Endometrial microvascular endothelial cells (primary cell): ENCODE data around the gene HS3ST5. TPM values are rescaled to one million over a fixed set of nuclear protein-coding genes. Genes with fewer than 3 reads are reported as not detected.
"Not testable (repeated sequence)": the region's sequence is repeated elsewhere in the genome, so short reads cannot be mapped to it uniquely, and the experiment has no call there.

Source experiments
- in situ Hi-C: cut with HindIII; loops from 2 replicates; pipeline ENCODE4 v1.10.0; 2017; ENCODE audit warnings: low sequenced_read_pairs, low pct_unique_long_range_greater_than_20kb; ENCODE audit errors: inconsistent ontology term
- total RNA-seq: library from RNA; depleted of rRNA; stranded (reverse); fragments of >200 nt; gene quantifications from one replicate; pipeline ENCODE4 v1.2.3, GENCODE V29; 2015; ENCODE audit errors: inconsistent ontology term

The HS3ST5 gene
- total RNA-seq, 1 donor from 2014 or later = not detected

GRCh38 chr6:114217996-114218395, 124.8 kb downstream of the HS3ST5 start:
- in situ Hi-C loops = not testable (repeated sequence)

GRCh38 chr6:114216789-114217467, 125.9 kb downstream of the HS3ST5 start:
- in situ Hi-C loops = no loop called here

- in situ Hi-C loops = no loop called here
These were observed 132.4 kb downstream of the HS3ST5 start for GRCh38 chr6:114210467-114210866.

DNA sequence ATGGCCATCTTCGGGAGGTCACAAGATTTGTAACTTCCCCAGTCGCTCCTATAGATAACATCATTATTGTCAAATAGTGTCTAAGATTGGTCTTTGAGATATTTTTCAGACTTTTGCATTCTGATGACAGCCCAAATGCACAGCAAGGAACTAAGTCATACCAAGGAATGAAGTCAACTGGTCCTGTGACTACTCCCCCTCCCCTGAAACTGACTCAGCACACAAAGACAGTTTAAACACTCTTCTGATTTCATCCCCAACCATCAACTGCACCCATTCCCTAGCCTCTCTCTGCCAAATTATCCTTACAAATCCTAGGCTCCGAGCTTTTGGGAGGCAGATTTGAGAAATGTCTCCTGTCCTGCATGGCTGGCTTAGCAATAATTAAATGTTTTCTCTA, 139.4 kb downstream of the HS3ST5 start:
- in situ Hi-C loops = no loop called here

GRCh38 chr6:114202389-114202788, 140.4 kb downstream of the HS3ST5 start:
- in situ Hi-C loops = no loop called here

DNA sequence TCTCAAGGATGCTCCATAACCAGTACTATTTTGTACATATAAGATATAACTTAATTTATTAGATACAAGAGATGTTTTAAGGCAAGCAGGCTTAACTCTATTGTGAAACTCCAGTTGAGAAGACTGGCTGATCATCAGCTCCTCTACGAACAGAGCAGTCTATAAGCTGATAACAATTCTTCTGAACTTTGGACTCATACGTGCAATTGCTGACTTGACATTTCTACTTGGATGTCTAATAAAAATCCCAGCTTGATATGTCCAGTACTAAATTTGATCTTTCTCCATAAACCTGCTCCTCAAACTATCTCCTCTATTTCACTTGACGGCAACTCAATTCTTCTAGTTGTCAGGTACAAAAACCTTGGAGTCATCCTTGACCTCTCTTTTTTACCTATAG, 141.9 kb downstream of the HS3ST5 start:
- in situ Hi-C loops = no loop called here

DNA sequence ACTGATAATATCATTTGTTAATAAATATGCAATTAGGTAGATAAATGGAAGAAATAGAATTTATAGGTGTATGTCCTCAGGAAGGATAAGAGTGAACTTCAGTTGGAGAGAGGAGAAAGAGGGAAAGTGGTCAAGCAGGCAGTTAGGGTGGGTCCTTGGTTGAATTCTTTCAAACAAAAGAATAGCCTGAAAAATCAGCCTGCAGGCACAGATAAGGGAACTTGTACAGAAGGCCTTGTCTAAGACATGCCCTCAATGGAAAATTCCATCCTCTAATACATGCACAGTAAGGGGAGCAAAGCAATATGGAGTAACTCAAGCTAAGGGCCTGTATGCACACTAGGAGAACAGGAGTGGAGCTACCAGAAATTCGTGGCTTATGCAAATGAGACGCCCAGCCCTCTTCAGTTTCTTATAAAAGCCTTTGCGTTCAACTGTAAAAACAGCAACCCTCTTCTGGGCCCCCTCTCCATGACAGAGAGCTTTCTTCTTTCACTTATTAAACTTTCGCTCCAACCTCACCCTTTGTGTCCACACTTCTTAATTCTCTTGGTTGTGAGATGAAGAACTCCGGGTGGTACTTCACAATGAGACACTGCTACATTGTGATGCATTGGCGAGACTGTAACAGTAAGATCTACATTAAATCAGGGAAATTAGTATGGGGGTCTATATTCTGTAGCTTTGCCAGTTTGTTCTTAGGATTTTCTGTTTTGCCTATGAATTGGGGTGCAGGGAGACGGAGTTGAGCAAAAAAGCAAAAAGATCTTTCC, 147.0 kb downstream of the HS3ST5 start:
- in situ Hi-C loops = no loop called here

- in situ Hi-C loops = no loop called here
These were observed 147.8 kb downstream of the HS3ST5 start for GRCh38 chr6:114195027-114195365.

GRCh38 chr6:114194362-114195026, 148.3 kb downstream of the HS3ST5 start:
- in situ Hi-C loops = no loop called here

DNA sequence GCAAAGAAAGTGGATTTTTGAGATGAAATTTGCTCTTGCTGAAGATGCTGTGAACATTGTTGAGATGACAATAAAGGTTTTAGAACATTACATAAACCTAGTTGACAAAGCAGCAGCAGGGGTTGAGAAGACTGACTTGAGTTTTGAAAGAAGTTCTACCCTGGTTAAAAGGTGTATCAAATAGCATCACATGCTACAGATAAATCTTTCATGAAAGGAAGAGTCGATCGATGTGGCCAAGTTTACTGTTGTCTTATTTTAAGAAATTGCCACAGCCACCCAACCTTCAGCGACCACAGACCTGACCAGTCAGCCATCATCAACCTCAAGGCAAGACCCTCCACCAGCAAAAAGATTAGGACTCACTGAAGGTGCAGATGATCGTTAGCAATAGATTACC, 155.3 kb downstream of the HS3ST5 start:
- in situ Hi-C loops = no loop called here

GRCh38 chr6:114181664-114182063, 161.2 kb downstream of the HS3ST5 start:
- in situ Hi-C loops = no loop called here

GRCh38 chr6:114179411-114179810, 163.4 kb downstream of the HS3ST5 start:
- in situ Hi-C loops = no loop called here

GRCh38 chr6:114176726-114177125, 166.1 kb downstream of the HS3ST5 start:
- in situ Hi-C loops = no loop called here

- in situ Hi-C loops = no loop called here
These were observed 170.1 kb downstream of the HS3ST5 start for GRCh38 chr6:114172576-114173260.

DNA sequence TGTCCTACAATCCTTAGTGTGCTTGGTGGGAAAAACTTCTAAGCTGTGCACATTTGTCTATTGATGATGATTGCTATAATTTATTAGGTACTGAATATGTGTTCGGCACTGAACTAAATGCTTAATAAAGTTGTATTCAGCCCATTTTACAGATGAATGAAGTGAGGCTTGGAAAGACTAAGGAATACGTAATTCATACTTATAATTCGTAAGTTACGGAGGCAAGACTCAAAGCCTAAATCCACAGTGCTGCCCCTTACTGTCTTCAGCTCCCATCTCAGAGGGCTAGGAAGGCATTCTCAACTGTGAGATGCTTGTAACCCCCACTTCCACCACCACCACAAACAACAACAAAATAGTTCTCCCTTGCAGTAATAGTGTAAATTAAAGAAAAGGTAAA, 171.3 kb downstream of the HS3ST5 start:
- in situ Hi-C loops = no loop called here

- in situ Hi-C loops = no loop called here
These were observed 171.8 kb downstream of the HS3ST5 start for GRCh38 chr6:114170958-114171387.

GRCh38 chr6:114170372-114170771, 172.5 kb downstream of the HS3ST5 start:
- in situ Hi-C loops = no loop called here

- in situ Hi-C loops = no loop called here
These were observed 173.1 kb downstream of the HS3ST5 start for GRCh38 chr6:114169763-114170162.
